Kidney (tissue), 14 donors: ENCODE measurements around the gene PPIE. TPM values are rescaled to one million over a fixed set of nuclear protein-coding genes. Genes with fewer than 3 reads are reported as not detected.
A peak's percentile ranks its signal among the peaks of the same experiment; 100 is the strongest.

ENCODE experiments used
- DNase-seq, 5 donors: peaks; one replicate each; pipeline ENCODE4 v3.0.0-alpha.2; 2013 to 2020
- FAIRE-seq: peaks from 2 replicates; lab custom pipeline; 2012; peaks lifted over from hg19 to GRCh38; lab: Jason Lieb, UNC
- H3K27ac ChIP-seq, 2 donors: one replicate each; pipeline ENCODE4 v1.7.0; 2013; ENCODE audit warnings: low read depth in 2 of 2, low read length in 2 of 2, inconsistent platforms in 1 of 2
- H3K27me3 ChIP-seq: one replicate; pipeline ENCODE4 v1.7.1; 2013; ENCODE audit warnings: low read length, inconsistent platforms; ENCODE audit not compliant: control insufficient read depth, insufficient read depth
- H3K36me3 ChIP-seq, 3 donors: one replicate each; pipeline versions ENCODE4 v1.7.0 to v1.7.1; 2013; ENCODE audit warnings: low read length in 3 of 3, control low read depth in 1 of 3, inconsistent platforms in 1 of 3; ENCODE audit not compliant: insufficient read depth in 3 of 3, control insufficient read depth in 2 of 3
- H3K4me1 ChIP-seq, 3 donors: one replicate each; pipeline versions ENCODE4 v1.7.0 to v1.7.1; 2013; ENCODE audit warnings: low read length in 3 of 3, inconsistent platforms in 1 of 3, low read depth in 1 of 3; ENCODE audit not compliant: control insufficient read depth in 2 of 3, insufficient read depth in 2 of 3
- H3K4me3 ChIP-seq, 3 donors: one replicate each; pipeline versions ENCODE4 v1.7.0 to v1.8.1; 2013; ENCODE audit warnings: low read length in 3 of 3, control low read depth in 1 of 3, inconsistent platforms in 1 of 3
- H3K9ac ChIP-seq, 3 donors: one replicate each; pipeline versions ENCODE4 v1.7.0 to v1.7.1; 2013; ENCODE audit warnings: low read length in 3 of 3, control low read depth in 1 of 3, inconsistent platforms in 1 of 3
- H3K9me3 ChIP-seq, 3 donors: one replicate each; pipeline versions ENCODE4 v1.7.0 to v1.7.1; 2013; ENCODE audit warnings: low read length in 3 of 3, control low read depth in 1 of 3, inconsistent platforms in 1 of 3; ENCODE audit not compliant: control insufficient read depth in 2 of 3, insufficient read depth in 1 of 3
- CTCF ChIP-seq: IDR thresholded peaks from 3 replicates; pipeline ENCODE4 v1.5.1; 2012; ENCODE audit warnings: mild to moderate bottlenecking, moderate library complexity, borderline replicate concordance; ENCODE audit not compliant: insufficient read depth; ENCODE audit errors: extremely low read depth
- intact Hi-C: fragments of 100-400 bp; cut with DNase I; formaldehyde crosslinking; loops from one replicate; pipeline ENCODE4 v1.11.1; 2022
- polyA plus RNA-seq: library from polyadenylated mRNA; stranded (reverse); fragments of 350-450 nt; fragmentation: Illumina TruSeq; extraction: RNeasy Lipid Tissue Mini Kit (QIAGEN cat#74804); gene quantifications from one replicate; pipeline ENCODE4 v1.2.3, GENCODE V29; 2014; ENCODE audit warnings: low read depth, low replicate concordance; ENCODE audit not compliant: insufficient read depth
- total RNA-seq: library from RNA; stranded (reverse); fragmentation: NEBNext Ultra II Directional; extraction: Animal tissue kit (Norgen Biotek cat#: 25700); gene quantifications from one replicate; pipeline ENCODE4 v1.2.1, GENCODE V29; 2021
- donor health status: control.
- donor health status: control.
- donor health status: control.
- donor health status: control.
- donor health status: control.
- donor health status: DM: yes; HTN: yes; CAD: no.
- donor health status: Normal renal cell carcinoma (clear cell type).

The PPIE gene
- total and polyA plus RNA-seq, 2 donors from 2014 or later: 52.0 to 58.6 TPM

DNA sequence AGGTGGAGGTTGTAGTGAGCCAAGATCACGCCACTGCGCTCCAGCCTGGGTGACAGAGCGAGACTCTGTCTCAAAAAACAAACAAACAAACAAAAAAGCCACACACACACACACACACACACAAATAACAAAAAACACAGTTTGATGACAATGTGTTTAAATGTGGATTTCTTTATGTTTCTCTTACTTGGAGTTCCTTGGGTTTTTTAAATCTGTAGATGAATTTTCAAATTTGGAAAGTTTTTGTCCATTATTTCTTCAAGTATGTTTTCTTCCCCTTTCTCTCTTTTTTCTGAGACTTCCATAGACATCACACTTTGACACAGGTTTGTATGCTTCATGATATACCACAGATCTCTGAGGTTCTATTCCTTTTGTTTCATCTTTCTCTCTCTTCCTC, 12.1 kb upstream of the PPIE start:
- no peak for TF ChIP-seq CTCF
- Histone ChIP-seq H3K27me3 (peaks cover 23% of the 10 kb centered on the region), H3K27ac (no peak overlapping the region), H3K9ac (no peak overlapping the region), H3K4me1 (no peaks in the 10 kb centered on the region), H3K9me3 (no peaks in the 10 kb centered on the region), H3K36me3 (no peaks in the 10 kb centered on the region), H3K4me3 (no peak overlapping the region)
- FAIRE-seq: no peak
- intact Hi-C loops: loop anchor here (10.0 kb wide), 2 partner anchors 118 to 122 kb away; no protein-coding TSS in a partner anchor
- DNase-seq: no peak

- Histone ChIP-seq H3K9me3 (no peaks in the 10 kb centered on the region), H3K4me3 (no peak overlapping the region)
- intact Hi-C loops: loop anchor here (10.0 kb wide), 2 partner anchors 117 to 123 kb away; no protein-coding TSS in a partner anchor
Observed at GRCh38 chr1:39727221-39727931, 11.3 kb upstream of the PPIE start.

DNA sequence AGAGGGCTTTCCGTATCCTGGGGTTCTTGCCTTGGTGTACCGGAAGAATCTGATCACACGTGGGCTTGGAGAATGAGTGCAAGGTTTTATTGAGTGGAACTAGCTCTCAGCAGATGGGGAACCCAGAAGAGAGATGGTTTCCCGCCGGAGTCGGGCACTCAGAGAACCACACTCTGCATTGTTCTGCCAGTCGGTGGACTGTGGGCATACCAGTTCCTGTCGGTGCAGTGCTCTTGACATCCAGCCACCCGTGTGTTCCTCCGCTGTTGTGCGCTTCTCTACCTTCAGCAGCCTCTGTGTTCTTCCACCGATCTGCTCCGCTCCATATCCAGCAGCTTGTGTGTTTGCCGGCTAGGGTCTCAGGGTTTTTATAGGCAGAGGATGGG, 10.8 kb upstream of the PPIE start:
- Histone ChIP-seq H3K4me3 (no peak overlapping the region), H3K27ac (no peak overlapping the region), H3K4me1 (no peaks in the 10 kb centered on the region), H3K27me3 (peaks cover 26% of the 10 kb centered on the region), H3K36me3 (no peaks in the 10 kb centered on the region), H3K9ac (no peak overlapping the region), H3K9me3 (no peaks in the 10 kb centered on the region)
- no peak for FAIRE-seq
- intact Hi-C loops: loop anchor here (10.0 kb wide), 2 partner anchors 117 to 123 kb away; no protein-coding TSS in a partner anchor
- DNase-seq: peak in 1 of 5 donors; percentile 36
- TF ChIP-seq CTCF: no peak

More at GRCh38 chr1:39727221-39727931, 11.3 kb upstream of the PPIE start:
- DNase-seq (peak in 1 of 5 donors; percentile 35), FAIRE-seq (no peak)
- Histone ChIP-seq H3K36me3 (no peaks in the 10 kb centered on the region), H3K4me1 (no peaks in the 10 kb centered on the region), H3K27ac (no peak overlapping the region), H3K27me3 (peaks cover 25% of the 10 kb centered on the region), H3K9ac (no peak overlapping the region)
- TF ChIP-seq CTCF: no peak
